Activated T-cell treated with anti-CD3 and anti-CD28 coated beads for 48 hours (primary cell): Measurements from ENCODE around the gene RALGAPA1.
"Not testable (repeated sequence)": the region's sequence is repeated elsewhere in the genome, so short reads cannot be mapped to it uniquely, and the experiment has no call there.

Experiments used
- DNase-seq: peaks from one replicate; pipeline ENCODE4 v3.0.0-alpha.2; 2020; ENCODE audit warnings: low read depth

The RALGAPA1 gene

GRCh38 chr14:35761922-35762321 lies 47.2 kb downstream of the RALGAPA1 start:
- DNase-seq: no peak

GRCh38 chr14:35760143-35760542 lies 49.0 kb downstream of the RALGAPA1 start:
- no peak for DNase-seq

- DNase-seq: no peak
Observed at GRCh38 chr14:35758523-35759129, 50.5 kb downstream of the RALGAPA1 start.

GRCh38 chr14:35754671-35755070 lies 54.4 kb downstream of the RALGAPA1 start:
- DNase-seq: no peak

- no peak for DNase-seq
Observed at GRCh38 chr14:35752380-35752779, 56.7 kb downstream of the RALGAPA1 start.

GRCh38 chr14:35750202-35750904 lies 58.7 kb downstream of the RALGAPA1 start:
- DNase-seq: no peak

GRCh38 chr14:35747379-35747778 lies 61.7 kb downstream of the RALGAPA1 start:
- DNase-seq: no peak

- no peak for DNase-seq
Observed at GRCh38 chr14:35742442-35742841, 66.7 kb downstream of the RALGAPA1 start.

GRCh38 chr14:35742032-35742371 lies 67.1 kb downstream of the RALGAPA1 start:
- DNase-seq: no peak

- no peak for DNase-seq
Observed at GRCh38 chr14:35741345-35742031, 67.6 kb downstream of the RALGAPA1 start.

- no peak for DNase-seq
Observed at GRCh38 chr14:35740215-35740614, 68.9 kb downstream of the RALGAPA1 start.

- not testable (repeated sequence) for DNase-seq
Observed at GRCh38 chr14:35735163-35735562, 73.9 kb downstream of the RALGAPA1 start.

- DNase-seq: not testable (repeated sequence)
Observed at GRCh38 chr14:35733510-35733909, 75.6 kb downstream of the RALGAPA1 start.

GRCh38 chr14:35730871-35731270 lies 78.2 kb downstream of the RALGAPA1 start:
- DNase-seq: no peak

- DNase-seq: no peak
Observed at GRCh38 chr14:35727764-35728163, 81.3 kb downstream of the RALGAPA1 start.

GRCh38 chr14:35725930-35726329 lies 83.2 kb downstream of the RALGAPA1 start:
- no peak for DNase-seq

GRCh38 chr14:35715079-35715478 lies 94.0 kb downstream of the RALGAPA1 start:
- DNase-seq: no peak

- DNase-seq: no peak
Observed at GRCh38 chr14:35712466-35712865, 96.6 kb downstream of the RALGAPA1 start.

- no peak for DNase-seq
Observed at GRCh38 chr14:35708062-35708461, 101.0 kb downstream of the RALGAPA1 start.

- DNase-seq: no peak
Observed at GRCh38 chr14:35705636-35706035, 103.5 kb downstream of the RALGAPA1 start.

GRCh38 chr14:35704793-35705493 lies 104.2 kb downstream of the RALGAPA1 start:
- no peak for DNase-seq

GRCh38 chr14:35701531-35701930 lies 107.6 kb downstream of the RALGAPA1 start:
- DNase-seq: no peak
